Memory B cell (primary cell): ENCODE results near the gene AATF.

Source experiments
- ATAC-seq: fragments of 150-1000 bp; cut with Tn5 transposase; 2 replicates; pipeline ENCODE4 v1.10.0; 2021; ENCODE audit warnings: low read depth, mild to moderate bottlenecking, moderate library complexity
- DNase-seq, 2 donors: peaks; one replicate each; pipeline ENCODE4 v3.0.0; 2022; ENCODE audit warnings: low spot score in 2 of 2
- H3K27ac Mint-ChIP-seq: one replicate; pipeline ENCODE4 v1.8.0; 2022; ENCODE audit warnings: mild to moderate bottlenecking, moderate library complexity, mixed read lengths
- H3K27me3 Mint-ChIP-seq: one replicate; pipeline ENCODE4 v1.8.0; 2022; ENCODE audit warnings: mixed read lengths
- H3K36me3 Mint-ChIP-seq: one replicate; pipeline ENCODE4 v1.8.0; 2022; ENCODE audit warnings: mild to moderate bottlenecking, mixed read lengths
- H3K4me1 Mint-ChIP-seq: one replicate; pipeline ENCODE4 v1.8.0; 2022; ENCODE audit warnings: mixed read lengths
- H3K4me3 Mint-ChIP-seq: one replicate; pipeline ENCODE4 v1.8.0; 2022; ENCODE audit warnings: mild to moderate bottlenecking, moderate library complexity, mixed read lengths
- H3K9me3 Mint-ChIP-seq: one replicate; pipeline ENCODE4 v1.8.0; 2022; ENCODE audit warnings: mixed read lengths

Gene AATF

GRCh38 chr17:36948717-36949460, at the start of gene AATF:
TSS of gene AATF (plus strand) at chr17:36948954. CDS start at chr17:36949126, 172 bp downstream.
- H3K36me3 Mint-ChIP-seq: peaks cover 17% of the 10 kb centered on the region
- H3K27me3 Mint-ChIP-seq: peaks cover 8% of the 10 kb centered on the region
- peak within 1 kb of the TSS; percentile 99 for H3K4me3 Mint-ChIP-seq
- peak within 1 kb of the TSS; percentile 95 for H3K27ac Mint-ChIP-seq
- no peaks in the 10 kb centered on the region for H3K9me3 Mint-ChIP-seq
- peaks cover 38% of the 10 kb centered on the region for H3K4me1 Mint-ChIP-seq
- peak; percentile 91 to 92 for DNase-seq
- ATAC-seq: peak; percentile 93

- ATAC-seq (no peak), DNase-seq (no peak)
- Mint-ChIP-seq H3K9me3 (no peaks in the 10 kb centered on the region), H3K27me3 (peaks cover 22% of the 10 kb centered on the region), H3K36me3 (no peaks in the 10 kb centered on the region), H3K4me1 (no peaks in the 10 kb centered on the region), H3K27ac (no peak overlapping the region), H3K4me3 (no peak overlapping the region)
These were observed 49.2 kb upstream of the AATF start for GRCh38 chr17:36899250-36900159.

DNA sequence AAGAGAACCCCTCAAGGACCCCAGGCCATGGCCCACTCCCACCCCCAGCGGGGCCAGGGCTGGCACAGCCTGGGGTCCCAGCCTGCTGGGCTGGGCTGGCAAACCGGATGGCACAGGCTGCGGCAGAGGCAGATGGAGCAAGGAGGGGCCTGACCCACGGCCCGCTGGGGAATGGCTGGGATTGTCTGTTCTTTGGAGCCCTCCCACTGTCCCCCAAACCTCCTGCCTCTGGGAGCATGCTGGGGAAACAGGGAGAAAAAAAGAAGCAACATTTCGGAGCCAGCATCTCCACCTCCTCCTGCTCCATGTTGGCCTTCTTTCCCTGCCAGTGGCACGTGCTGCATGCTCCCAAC, 48.6 kb upstream of the AATF start:
- Mint-ChIP-seq H3K4me3 (no peak overlapping the region), H3K27me3 (peaks cover 21% of the 10 kb centered on the region), H3K36me3 (no peaks in the 10 kb centered on the region), H3K4me1 (no peaks in the 10 kb centered on the region), H3K9me3 (no peaks in the 10 kb centered on the region), H3K27ac (no peak overlapping the region)
- DNase-seq: no peak
- ATAC-seq: no peak

- no peak for ATAC-seq
- Mint-ChIP-seq H3K36me3 (no peaks in the 10 kb centered on the region), H3K9me3 (no peaks in the 10 kb centered on the region), H3K27ac (no peak overlapping the region), H3K27me3 (peaks cover 19% of the 10 kb centered on the region), H3K4me1 (no peaks in the 10 kb centered on the region), H3K4me3 (no peak overlapping the region)
- no peak for DNase-seq
These were observed 47.2 kb upstream of the AATF start for GRCh38 chr17:36901506-36901905.

DNA sequence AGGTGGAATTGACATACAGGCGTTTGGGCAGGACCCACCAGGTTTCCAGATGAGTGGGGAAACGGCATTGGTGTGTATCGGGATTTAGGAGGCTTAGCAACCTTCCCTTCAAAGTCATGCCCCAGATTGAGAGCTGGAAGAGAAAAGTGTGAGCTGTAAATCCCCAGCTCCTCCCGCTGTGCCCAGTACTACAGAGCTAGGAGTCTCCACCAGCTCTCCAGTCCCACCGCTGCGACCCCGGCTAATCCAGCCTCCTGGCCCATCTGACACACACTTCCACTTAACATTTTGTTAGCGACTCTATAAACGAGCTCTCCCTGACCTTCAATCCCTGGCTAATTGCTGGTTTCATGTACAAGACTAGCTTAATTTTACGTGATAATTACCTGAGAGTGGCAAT, 41.3 kb upstream of the AATF start:
- H3K27me3 Mint-ChIP-seq: peaks cover 18% of the 10 kb centered on the region
- no peaks in the 10 kb centered on the region for H3K4me1 Mint-ChIP-seq
- DNase-seq (no peak), ATAC-seq (no peak)
- no peaks in the 10 kb centered on the region for H3K9me3 Mint-ChIP-seq
- no peak overlapping the region for H3K4me3 Mint-ChIP-seq
- H3K27ac Mint-ChIP-seq: no peak overlapping the region
- no peaks in the 10 kb centered on the region for H3K36me3 Mint-ChIP-seq

- no peaks in the 10 kb centered on the region for H3K36me3 Mint-ChIP-seq
These were observed 38.2 kb upstream of the AATF start for GRCh38 chr17:36910513-36910912.

GRCh38 chr17:36911001-36911400, 37.8 kb upstream of the AATF start:
- Mint-ChIP-seq H3K36me3 (no peaks in the 10 kb centered on the region), H3K27ac (no peak overlapping the region), H3K4me1 (no peaks in the 10 kb centered on the region), H3K9me3 (no peaks in the 10 kb centered on the region), H3K27me3 (peaks cover 20% of the 10 kb centered on the region), H3K4me3 (no peak overlapping the region)
- DNase-seq (no peak), ATAC-seq (no peak)

More at GRCh38 chr17:36910513-36910912, 38.2 kb upstream of the AATF start:
- H3K4me1 Mint-ChIP-seq: no peaks in the 10 kb centered on the region
- H3K9me3 Mint-ChIP-seq: no peaks in the 10 kb centered on the region
- H3K4me3 Mint-ChIP-seq: no peak overlapping the region
- DNase-seq: no peak
- H3K27me3 Mint-ChIP-seq: peaks cover 20% of the 10 kb centered on the region
- no peak for ATAC-seq
- no peak overlapping the region for H3K27ac Mint-ChIP-seq

DNA sequence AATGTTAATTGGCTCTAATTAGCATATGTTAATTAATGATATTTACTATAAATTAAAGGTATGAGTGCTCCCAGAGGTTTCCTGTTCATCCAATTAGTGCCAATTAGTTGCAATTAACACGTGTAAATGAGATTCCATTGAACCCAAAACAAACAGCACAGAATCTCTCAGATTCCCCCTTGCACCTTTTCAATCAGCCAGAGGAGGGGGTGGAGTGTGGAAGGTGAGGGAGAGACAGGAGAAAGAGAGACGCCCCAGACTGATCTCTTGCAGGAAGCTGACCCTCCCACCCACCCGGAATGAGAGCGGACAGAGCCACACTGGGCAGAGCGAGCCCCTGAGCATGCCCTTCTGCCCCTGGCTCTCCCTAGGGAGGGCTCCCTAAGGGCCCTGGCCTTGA, 35.6 kb upstream of the AATF start:
- no peak for DNase-seq
- H3K4me3 Mint-ChIP-seq: no peak overlapping the region
- no peaks in the 10 kb centered on the region for H3K4me1 Mint-ChIP-seq
- H3K27me3 Mint-ChIP-seq: peaks cover 12% of the 10 kb centered on the region
- H3K36me3 Mint-ChIP-seq: no peaks in the 10 kb centered on the region
- no peaks in the 10 kb centered on the region for H3K9me3 Mint-ChIP-seq
- no peak for ATAC-seq
- no peak overlapping the region for H3K27ac Mint-ChIP-seq

- H3K9me3 Mint-ChIP-seq: no peaks in the 10 kb centered on the region
- DNase-seq (no peak), ATAC-seq (no peak)
- H3K27ac Mint-ChIP-seq: no peak overlapping the region
- H3K36me3 Mint-ChIP-seq: no peaks in the 10 kb centered on the region
- H3K4me1 Mint-ChIP-seq: no peaks in the 10 kb centered on the region
- no peak overlapping the region for H3K4me3 Mint-ChIP-seq
- H3K27me3 Mint-ChIP-seq: peaks cover 17% of the 10 kb centered on the region
These were observed 30.5 kb upstream of the AATF start for GRCh38 chr17:36918211-36918691.

GRCh38 chr17:36919407-36919968, 29.3 kb upstream of the AATF start:
- H3K4me1 Mint-ChIP-seq: no peaks in the 10 kb centered on the region
- ATAC-seq (no peak), DNase-seq (no peak)
- no peak overlapping the region for H3K4me3 Mint-ChIP-seq
- no peaks in the 10 kb centered on the region for H3K9me3 Mint-ChIP-seq
- peaks cover 17% of the 10 kb centered on the region for H3K27me3 Mint-ChIP-seq
- H3K27ac Mint-ChIP-seq: no peak overlapping the region
- H3K36me3 Mint-ChIP-seq: no peaks in the 10 kb centered on the region

DNA sequence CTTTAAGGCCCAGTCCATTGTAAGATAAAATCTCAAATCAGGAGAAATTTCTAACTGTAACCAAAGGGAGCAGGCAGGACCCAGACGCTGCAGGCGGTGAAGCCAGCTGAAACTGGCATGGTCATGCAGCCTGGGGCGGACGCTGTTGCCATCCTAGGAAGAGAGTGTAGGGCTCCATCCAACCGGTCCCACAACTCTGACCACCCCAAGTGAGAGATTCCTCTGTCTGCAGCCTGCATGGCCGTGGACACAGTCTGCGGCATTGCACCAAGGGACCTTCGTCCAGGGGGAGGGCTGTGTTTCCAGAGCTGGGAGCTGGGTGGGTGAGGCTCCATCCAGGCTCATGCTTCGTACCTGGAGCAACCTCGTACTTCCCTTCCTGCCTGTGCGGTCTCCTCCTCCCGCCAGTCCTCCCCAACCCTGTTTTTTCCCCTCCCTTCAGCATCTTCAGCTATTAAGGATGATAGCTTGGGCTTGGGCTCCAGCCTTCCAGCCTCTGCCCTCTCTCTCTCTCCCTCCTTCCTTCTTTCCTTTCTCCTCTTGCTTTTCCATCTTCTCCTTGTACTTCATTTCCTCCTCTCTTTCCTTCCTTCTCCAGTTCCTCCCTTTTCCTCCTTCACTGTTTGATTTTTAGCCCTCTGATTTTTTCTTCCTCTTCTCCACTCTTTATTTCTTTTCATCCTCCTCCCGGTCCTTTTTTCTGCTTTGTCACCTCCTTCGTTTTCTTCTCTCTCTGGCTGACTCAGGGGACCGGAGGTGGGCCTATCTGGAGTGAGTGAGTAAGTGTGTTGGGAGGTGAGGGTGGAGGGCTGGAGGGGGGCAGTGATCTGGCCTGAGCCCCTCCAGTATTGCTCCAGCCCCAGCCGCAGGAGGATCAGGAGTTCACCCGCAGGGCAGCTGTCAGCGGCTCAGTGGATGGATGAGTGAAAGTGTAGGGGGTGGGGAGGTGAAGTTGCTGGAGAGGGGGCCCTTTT, 28.4 kb upstream of the AATF start:
- no peak overlapping the region for H3K27ac Mint-ChIP-seq
- peaks cover 14% of the 10 kb centered on the region for H3K27me3 Mint-ChIP-seq
- no peak overlapping the region for H3K4me3 Mint-ChIP-seq
- ATAC-seq (no peak), DNase-seq (no peak)
- H3K36me3 Mint-ChIP-seq: no peaks in the 10 kb centered on the region
- no peaks in the 10 kb centered on the region for H3K9me3 Mint-ChIP-seq
- H3K4me1 Mint-ChIP-seq: no peaks in the 10 kb centered on the region

GRCh38 chr17:36921095-36921851, 27.5 kb upstream of the AATF start:
- DNase-seq: no peak
- no peaks in the 10 kb centered on the region for H3K4me1 Mint-ChIP-seq
- ATAC-seq: no peak
- no peaks in the 10 kb centered on the region for H3K9me3 Mint-ChIP-seq
- no peak overlapping the region for H3K27ac Mint-ChIP-seq
- peaks cover 14% of the 10 kb centered on the region for H3K27me3 Mint-ChIP-seq
- no peaks in the 10 kb centered on the region for H3K36me3 Mint-ChIP-seq
- no peak overlapping the region for H3K4me3 Mint-ChIP-seq

DNA sequence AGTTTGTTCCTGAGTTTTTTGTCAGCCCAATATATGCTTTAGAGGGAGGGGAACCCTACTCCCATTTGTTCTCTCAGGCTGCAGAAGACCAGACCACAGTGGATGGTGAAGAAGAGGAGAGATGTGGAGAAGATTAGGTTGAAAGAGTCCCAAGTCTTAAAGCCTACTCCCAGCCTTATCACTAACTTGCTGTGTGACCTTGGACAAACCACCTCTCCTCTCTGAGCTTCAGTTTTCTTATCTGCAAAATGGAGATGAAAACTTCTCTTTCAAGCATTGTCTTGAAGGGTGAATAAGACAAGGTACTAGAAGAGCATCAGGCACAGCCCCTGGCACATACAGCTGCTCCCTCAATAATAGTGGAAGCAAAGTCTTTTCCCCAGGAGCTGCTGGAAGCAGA, 26.6 kb upstream of the AATF start:
- Mint-ChIP-seq H3K9me3 (no peaks in the 10 kb centered on the region), H3K4me3 (no peak overlapping the region), H3K27me3 (peaks cover 14% of the 10 kb centered on the region), H3K36me3 (no peaks in the 10 kb centered on the region), H3K4me1 (no peaks in the 10 kb centered on the region), H3K27ac (no peak overlapping the region)
- ATAC-seq (no peak), DNase-seq (no peak)
